ENCODE data around the gene CCDC89. TPM values are rescaled to one million over a fixed set of nuclear protein-coding genes. Genes with fewer than 3 reads are reported as not detected.

The CCDC89 gene
- total and polyA plus RNA-seq, 9 of the 15 experiments (the other 6 are each of a cell fraction or from before 2014, with no cell fraction given), result 0.07 to 0.09 TPM; not detected in 7

DNA sequence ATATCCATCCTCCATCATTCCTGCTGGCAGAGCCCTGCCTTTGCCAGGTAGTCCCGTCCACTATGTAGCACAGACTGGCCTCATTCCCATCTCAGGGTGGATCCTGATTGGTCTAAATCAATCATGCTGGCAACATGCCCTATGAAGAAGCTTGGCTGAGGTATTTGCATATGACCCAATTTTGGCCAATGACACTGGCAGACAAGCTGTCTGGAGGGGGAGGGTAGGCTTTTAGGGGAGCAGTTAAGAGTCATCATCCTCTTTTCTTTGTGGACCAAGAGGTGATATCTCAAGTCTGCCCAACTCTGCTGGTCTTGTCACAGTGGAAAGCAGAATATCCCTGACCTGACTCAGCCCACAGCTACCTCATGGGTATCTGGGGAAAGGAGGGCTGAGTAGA is 5.1 kb downstream of the CCDC89 start (continued):
- TF ChIP-seq GTF2F1 (IDR thresholded peaks at IDR 0.05; ENCODE audit: low read depth, low read length) (no peak), ELF2 (CRISPR knock-in tag; IDR thresholded peaks at IDR 0.05) (no peak)
- TF ChIP-seq, protein P1, sequence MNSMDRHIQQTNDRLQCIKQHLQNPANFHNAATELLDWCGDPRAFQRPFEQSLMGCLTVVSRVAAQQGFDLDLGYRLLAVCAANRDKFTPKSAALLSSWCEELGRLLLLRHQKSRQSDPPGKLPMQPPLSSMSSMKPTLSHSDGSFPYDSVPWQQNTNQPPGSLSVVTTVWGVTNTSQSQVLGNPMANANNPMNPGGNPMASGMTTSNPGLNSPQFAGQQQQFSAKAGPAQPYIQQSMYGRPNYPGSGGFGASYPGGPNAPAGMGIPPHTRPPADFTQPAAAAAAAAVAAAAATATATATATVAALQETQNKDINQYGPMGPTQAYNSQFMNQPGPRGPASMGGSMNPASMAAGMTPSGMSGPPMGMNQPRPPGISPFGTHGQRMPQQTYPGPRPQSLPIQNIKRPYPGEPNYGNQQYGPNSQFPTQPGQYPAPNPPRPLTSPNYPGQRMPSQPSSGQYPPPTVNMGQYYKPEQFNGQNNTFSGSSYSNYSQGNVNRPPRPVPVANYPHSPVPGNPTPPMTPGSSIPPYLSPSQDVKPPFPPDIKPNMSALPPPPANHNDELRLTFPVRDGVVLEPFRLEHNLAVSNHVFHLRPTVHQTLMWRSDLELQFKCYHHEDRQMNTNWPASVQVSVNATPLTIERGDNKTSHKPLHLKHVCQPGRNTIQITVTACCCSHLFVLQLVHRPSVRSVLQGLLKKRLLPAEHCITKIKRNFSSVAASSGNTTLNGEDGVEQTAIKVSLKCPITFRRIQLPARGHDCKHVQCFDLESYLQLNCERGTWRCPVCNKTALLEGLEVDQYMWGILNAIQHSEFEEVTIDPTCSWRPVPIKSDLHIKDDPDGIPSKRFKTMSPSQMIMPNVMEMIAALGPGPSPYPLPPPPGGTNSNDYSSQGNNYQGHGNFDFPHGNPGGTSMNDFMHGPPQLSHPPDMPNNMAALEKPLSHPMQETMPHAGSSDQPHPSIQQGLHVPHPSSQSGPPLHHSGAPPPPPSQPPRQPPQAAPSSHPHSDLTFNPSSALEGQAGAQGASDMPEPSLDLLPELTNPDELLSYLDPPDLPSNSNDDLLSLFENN (IDR thresholded peaks at IDR 0.05; ENCODE audit: low read depth in 2 of 2, low read length in 2 of 2), result no peak

DNA sequence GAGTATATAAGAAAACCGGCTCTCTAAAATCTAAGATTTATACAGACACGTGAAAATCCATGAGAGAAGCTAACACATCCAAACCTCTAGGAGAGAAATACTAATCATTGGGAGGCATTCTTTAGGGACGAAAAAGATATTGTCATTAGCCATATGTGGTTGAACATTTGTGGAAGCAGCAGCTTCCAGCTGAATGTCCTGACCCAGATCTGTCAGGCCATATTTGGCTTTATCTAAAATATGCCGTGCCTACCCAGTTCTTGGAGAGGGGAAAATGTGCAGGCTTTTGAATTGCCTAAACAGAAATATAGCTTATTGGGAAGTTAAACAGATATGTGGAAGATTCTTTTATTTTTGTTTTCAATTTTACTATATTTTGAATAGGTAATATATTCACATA is 6.4 kb downstream of the CCDC89 start:
- POLR2A ChIA-PET, result interaction anchor here (2.4 kb wide), 1 partner anchor 15 kb away, joined by 7 read pairs; the partner anchor contains the start of gene CREBZF
- CTCF ChIA-PET (ENCODE audit: low intra/inter-chr PET ratio), result no interaction called here
- 2% methylated on average over 4 of the region's 4 CpGs for WGBS (ENCODE audit: insufficient coverage, low coverage, missing lambda C conversion rate)
- TF ChIP-seq CAMTA2 (CRISPR knock-in tag; conservative IDR thresholded peaks at IDR 0.05) (no peak), FOSL1 (tag; conservative IDR thresholded peaks at IDR 0.05) (no peak), RBM17 (IDR thresholded peaks at IDR 0.05; ENCODE audit: borderline replicate concordance, low read depth, low read length) (no peak), ZZZ3 (IDR thresholded peaks at IDR 0.05) (no peak), EHMT2 (IDR thresholded peaks at IDR 0.05) (no peak), KLF1 (tag; IDR thresholded peaks at IDR 0.05) (no peak), FOS (IDR thresholded peaks at IDR 0.05; ENCODE audit: extremely low read depth, insufficient read length) (no peak), KDM2B (CRISPR knock-in tag; IDR thresholded peaks at IDR 0.05) (no peak), NBN (IDR thresholded peaks at IDR 0.05; ENCODE audit: low read depth) (no peak), ZFX (CRISPR knock-in tag; IDR thresholded peaks at IDR 0.05) (no peak)
- TF ChIP-seq, protein P2, sequence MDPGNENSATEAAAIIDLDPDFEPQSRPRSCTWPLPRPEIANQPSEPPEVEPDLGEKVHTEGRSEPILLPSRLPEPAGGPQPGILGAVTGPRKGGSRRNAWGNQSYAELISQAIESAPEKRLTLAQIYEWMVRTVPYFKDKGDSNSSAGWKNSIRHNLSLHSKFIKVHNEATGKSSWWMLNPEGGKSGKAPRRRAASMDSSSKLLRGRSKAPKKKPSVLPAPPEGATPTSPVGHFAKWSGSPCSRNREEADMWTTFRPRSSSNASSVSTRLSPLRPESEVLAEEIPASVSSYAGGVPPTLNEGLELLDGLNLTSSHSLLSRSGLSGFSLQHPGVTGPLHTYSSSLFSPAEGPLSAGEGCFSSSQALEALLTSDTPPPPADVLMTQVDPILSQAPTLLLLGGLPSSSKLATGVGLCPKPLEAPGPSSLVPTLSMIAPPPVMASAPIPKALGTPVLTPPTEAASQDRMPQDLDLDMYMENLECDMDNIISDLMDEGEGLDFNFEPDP (CRISPR knock-in tag; IDR thresholded peaks at IDR 0.05), result no peak

More for the DNA sequence above, 6.4 kb downstream of the CCDC89 start:
- peaks cover 0 to 11% of the 10 kb centered on the region in 2 experiments; a peak in 4 of 5 replicates for H3K27me3 ChIP-seq (ENCODE audit: control insufficient read depth in 2 of 2, insufficient read depth in 2 of 2, low read length in 2 of 2)
- H3K9ac ChIP-seq (ENCODE audit: insufficient read depth in 1 of 2, low read depth in 2 of 2, low read length in 2 of 2), result no peak overlapping the region
- FAIRE-seq (no peak), DNase-seq (ENCODE audit: extremely low read depth in 1 of 4, low spot score in 3 of 4) (no peak), ATAC-seq (no peak)
- no peak overlapping the region for H2AFZ ChIP-seq (ENCODE audit: low read depth, low read length)
- intact Hi-C loops (cut with micrococcal nuclease), result no loop called here
- no peak overlapping the region for H3K27ac ChIP-seq (ENCODE audit: extremely low read depth, low read depth, low read length)
- no peaks in the 10 kb centered on the region for H3K9me3 ChIP-seq (replicated peaks; ENCODE audit: control insufficient read depth, insufficient read depth, low read depth, low read length)
- H4K20me1 ChIP-seq (replicated peaks; ENCODE audit: control insufficient read depth, insufficient read depth, low read length), result no peaks in the 10 kb centered on the region
- H3K36me3 ChIP-seq (ENCODE audit: control insufficient read depth, insufficient read depth, low read length), result no peaks in the 10 kb centered on the region
- in situ Hi-C loops (cut with MboI), result no loop called here
- peaks cover 0 to 6% of the 10 kb centered on the region in 2 experiments; a peak in 1 of 5 replicates for H3K4me1 ChIP-seq (replicated peaks in 1 of 2; ENCODE audit: control insufficient read depth in 2 of 2, insufficient read depth in 2 of 2, low read length in 2 of 2)
- no peaks in the 10 kb centered on the region for H3K9me1 ChIP-seq (ENCODE audit: control insufficient read depth, insufficient read depth, low read length)
- no peaks in the 10 kb centered on the region for H3K79me2 ChIP-seq (ENCODE audit: control insufficient read depth, insufficient read depth, low read length)
- no peak overlapping the region for H3K4me2 ChIP-seq (ENCODE audit: insufficient read depth, low read length)
- H3K4me3 ChIP-seq, result no peak overlapping the region
- BruUV-seq (replicated peaks), result no TSS peak
